SK-N-SH (cell line): ENCODE results near the gene BPIFB1. TPM values are rescaled to one million over a fixed set of nuclear protein-coding genes. Genes with fewer than 3 reads are reported as not detected.

Source experiments
- CTCF ChIA-PET: fragments of 300-600, 350-600 bp; formaldehyde crosslinking; extraction: SDS; loops from one replicate; lab custom pipeline; 2021; lab: Yijun Ruan, JAX
- POLR2A ChIA-PET: fragments of 350-600 bp; sonication (Branson Sonifier 250); formaldehyde crosslinking; extraction: SDS; loops from one replicate; lab custom pipeline; 2020; ENCODE audit warnings: antibody characterized with exemption, inconsistent platforms; lab: Yijun Ruan, JAX
- DNase-seq: peaks from one replicate; pipeline ENCODE4 v3.0.0; 2012
- H2AFZ ChIP-seq: fragments of 200-600 bp; sonication (generic); 2 replicates; pipeline ENCODE4 v1.8.1; 2016; ENCODE audit warnings: antibody characterized with exemption, mild to moderate bottlenecking, low read depth
- H3F3A ChIP-seq: fragments of 200-600 bp; sonication (generic); replicated peaks from 2 replicates; pipeline ENCODE3; 2016; ENCODE audit warnings: antibody characterized with exemption, mild to moderate bottlenecking; ENCODE audit not compliant: insufficient read depth
- H3K27ac ChIP-seq, 2 experiments: fragments of 200-500 bp in 1 of 2; fragments of 200-600 bp in 1 of 2; sonication (Bioruptor generic) in 1 of 2; sonication (generic), shearing (Covaris generic) in 1 of 2; 2 replicates each; pipeline versions ENCODE4 v1.5.1 to v1.6.1; 2014 to 2016; ENCODE audit warnings: low read depth in 2 of 2, inconsistent platforms in 1 of 2, low read length in 1 of 2, mild to moderate bottlenecking in 1 of 2, mixed read lengths in 1 of 2
- H3K27me3 ChIP-seq: fragments of 200-600 bp; sonication (generic), shearing (Covaris generic); 2 replicates; pipeline ENCODE4 v1.6.1; 2016; ENCODE audit warnings: mixed run types; ENCODE audit not compliant: insufficient read depth
- H3K36me3 ChIP-seq, 2 experiments: fragments of 200-500 bp in 1 of 2; fragments of 200-600 bp in 1 of 2; sonication (Bioruptor generic) in 1 of 2; sonication (generic) in 1 of 2; replicated peaks in 1 of 2; 2 replicates each; pipeline versions ENCODE3 to v1.5.1; 2014 to 2016; ENCODE audit warnings: low read length in 1 of 2, mild to moderate bottlenecking in 1 of 2; ENCODE audit not compliant: insufficient read depth in 2 of 2, control insufficient read depth in 1 of 2
- H3K4me1 ChIP-seq, 2 experiments: fragments of 200-500 bp in 1 of 2; fragments of 200-600 bp in 1 of 2; sonication (Bioruptor generic) in 1 of 2; sonication (generic), shearing (Covaris generic) in 1 of 2; 2 replicates each; pipeline versions ENCODE4 v1.5.1 to v1.6.1; 2014 to 2016; ENCODE audit warnings: low read depth in 1 of 2, low read length in 1 of 2, mixed run types in 1 of 2; ENCODE audit not compliant: insufficient read depth in 2 of 2, control insufficient read depth in 1 of 2
- H3K4me2 ChIP-seq: fragments of 200-600 bp; sonication (generic), shearing (Covaris generic); 2 replicates; pipeline ENCODE4 v1.6.1; 2017; ENCODE audit warnings: mixed run types
- H3K4me3 ChIP-seq, 2 experiments: fragments of 200-500 bp in 1 of 2; fragments of 200-600 bp in 1 of 2; sonication (Bioruptor generic) in 1 of 2; sonication (generic), shearing (Covaris generic) in 1 of 2; 2 replicates each; pipeline versions ENCODE4 v1.5.1 to v1.8.1; 2014 to 2016; ENCODE audit warnings: low read depth in 2 of 2, inconsistent platforms in 1 of 2, low read length in 1 of 2, mild to moderate bottlenecking in 1 of 2, mixed read lengths in 1 of 2, moderate library complexity in 1 of 2
- H3K79me2 ChIP-seq: fragments of 200-600 bp; sonication (generic); 2 replicates; pipeline ENCODE4 v1.8.1; 2017; ENCODE audit warnings: mild to moderate bottlenecking; ENCODE audit not compliant: insufficient read depth
- H3K9ac ChIP-seq: fragments of 200-600 bp; sonication (generic); 2 replicates; pipeline ENCODE4 v1.6.1; 2017; ENCODE audit warnings: mixed run types
- H3K9me2 ChIP-seq: fragments of 200-600 bp; sonication (generic); 2 replicates; pipeline ENCODE4 v1.6.1; 2017; ENCODE audit warnings: mixed run types
- H3K9me3 ChIP-seq: fragments of 200-600 bp; sonication (generic); 2 replicates; pipeline ENCODE4 v1.6.1; 2017; ENCODE audit warnings: mixed run types, mild to moderate bottlenecking, moderate library complexity
- H4K20me1 ChIP-seq: fragments of 200-600 bp; sonication (generic); 2 replicates; pipeline ENCODE4 v1.6.1; 2017; ENCODE audit warnings: mild to moderate bottlenecking, mixed run types; ENCODE audit not compliant: insufficient read depth
- FOXJ3 ChIP-seq: sonication (generic); formaldehyde crosslinking; IDR thresholded peaks from 2 replicates; pipeline ENCODE4 v1.5.1; 2020; ENCODE audit warnings: mild to moderate bottlenecking, missing genetic modification reagents
- JUND ChIP-seq: IDR thresholded peaks from 2 replicates; pipeline ENCODE4 v1.4.0; 2012
- NFIC ChIP-seq: IDR thresholded peaks from 2 replicates; pipeline ENCODE4 v1.4.0; 2012; ENCODE audit warnings: borderline replicate concordance
- PBX3 ChIP-seq: IDR thresholded peaks from 2 replicates; pipeline ENCODE4; 2012
- RCOR1 ChIP-seq: fragments of 150-350 bp; IDR thresholded peaks from 2 replicates; pipeline ENCODE4 v1.6.1; 2017; ENCODE audit warnings: antibody characterized with exemption, low read length
- RFX5 ChIP-seq: IDR thresholded peaks from 2 replicates; pipeline ENCODE4 v1.6.1; 2012; ENCODE audit warnings: mild to moderate bottlenecking, improper control_type of control experiment, low read length
- RXRA ChIP-seq: IDR thresholded peaks from 2 replicates; pipeline ENCODE4 v1.4.0; 2012; ENCODE audit warnings: low read depth, mild to moderate bottlenecking, borderline replicate concordance
- SIN3A ChIP-seq: IDR thresholded peaks from 2 replicates; pipeline ENCODE4 v1.6.1; 2012; ENCODE audit warnings: low read depth, mild to moderate bottlenecking, low read length, moderate library complexity, borderline replicate concordance
- SMC3 ChIP-seq: IDR thresholded peaks from 2 replicates; pipeline ENCODE4 v1.6.1; 2012; ENCODE audit warnings: low read depth, low read length, improper control_type of control experiment
- TAF1 ChIP-seq: IDR thresholded peaks from 2 replicates; pipeline ENCODE4 v1.6.1; 2012; ENCODE audit warnings: low read depth, mild to moderate bottlenecking, low read length, moderate library complexity, borderline replicate concordance
- TCF12 ChIP-seq: IDR thresholded peaks from 2 replicates; pipeline ENCODE4 v1.4.0; 2012
- USF2 ChIP-seq: fragments of 150-350 bp; IDR thresholded peaks from 2 replicates; pipeline ENCODE4 v1.6.1; 2017; ENCODE audit warnings: antibody characterized with exemption, low read length, low read depth, borderline replicate concordance
- YY1 ChIP-seq: IDR thresholded peaks from 2 replicates; pipeline ENCODE4 v1.4.0; 2012; ENCODE audit warnings: low read depth, mild to moderate bottlenecking
- ZBTB33 ChIP-seq: IDR thresholded peaks from 2 replicates; pipeline ENCODE4 v1.4.0; 2012; ENCODE audit warnings: low read depth, borderline replicate concordance
- WGBS: methylation state at CpG from one replicate; pipeline ENCODE4 v1.1.6; 2017; ENCODE audit warnings: low lambda C conversion rate; 5-methylcytosine and 5-hydroxymethylcytosine counted together
- polyA plus RNA-seq, 3 experiments: library from polyadenylated mRNA; depleted of rRNA; stranded (reverse); fragments of >200 nt; gene quantifications; 2 replicates each; pipeline ENCODE4 v1.2.3, GENCODE V29; 2012
- TF ChIP-seq, protein P1 (sequence below): IDR thresholded peaks from 2 replicates; pipeline ENCODE4 v1.4.0; 2012; ENCODE audit warnings: low read depth, borderline replicate concordance
- TF ChIP-seq, protein P2 (sequence below): fragments of 200-600 bp; sonication (generic); IDR thresholded peaks from 2 replicates; pipeline ENCODE4 v1.6.1; 2017; ENCODE audit warnings: antibody characterized with exemption, mild to moderate bottlenecking, moderate library complexity
- TF ChIP-seq, protein P3 (sequence below): fragments of 150-350 bp; IDR thresholded peaks from 2 replicates; pipeline ENCODE4 v1.6.1; 2016; ENCODE audit warnings: mild to moderate bottlenecking, low read depth, low read length

BPIFB1 gene
- polyA plus RNA-seq, 1 of the 3 experiments (the other 2 are of a cell fraction), result not detected

GRCh38 chr20:33305589-33306057, 22.6 kb downstream of the BPIFB1 start:
- Histone ChIP-seq H3K36me3 (no peaks in the 10 kb centered on the region), H2AFZ (no peak overlapping the region), H4K20me1 (no peaks in the 10 kb centered on the region), H3K79me2 (no peaks in the 10 kb centered on the region), H3K27me3 (no peaks in the 10 kb centered on the region), H3K27ac (no peak overlapping the region), H3K9me3 (no peaks in the 10 kb centered on the region), H3K4me3 (no peak overlapping the region), H3F3A (no peaks in the 10 kb centered on the region)
- no peak for DNase-seq
- POLR2A ChIA-PET, result no interaction called here
- TF ChIP-seq SMC3 (no peak), RFX5 (no peak), SIN3A (no peak), ZBTB33 (no peak), PBX3 (no peak), YY1 (no peak), FOXJ3 (CRISPR knock-in tag) (no peak), RCOR1 (no peak), TCF12 (no peak), USF2 (no peak), JUND (no peak), TAF1 (no peak), RXRA (no peak), NFIC (no peak)
- TF ChIP-seq, protein P1, sequence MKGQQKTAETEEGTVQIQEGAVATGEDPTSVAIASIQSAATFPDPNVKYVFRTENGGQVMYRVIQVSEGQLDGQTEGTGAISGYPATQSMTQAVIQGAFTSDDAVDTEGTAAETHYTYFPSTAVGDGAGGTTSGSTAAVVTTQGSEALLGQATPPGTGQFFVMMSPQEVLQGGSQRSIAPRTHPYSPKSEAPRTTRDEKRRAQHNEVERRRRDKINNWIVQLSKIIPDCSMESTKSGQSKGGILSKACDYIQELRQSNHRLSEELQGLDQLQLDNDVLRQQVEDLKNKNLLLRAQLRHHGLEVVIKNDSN, result no peak
- TF ChIP-seq, protein P2, sequence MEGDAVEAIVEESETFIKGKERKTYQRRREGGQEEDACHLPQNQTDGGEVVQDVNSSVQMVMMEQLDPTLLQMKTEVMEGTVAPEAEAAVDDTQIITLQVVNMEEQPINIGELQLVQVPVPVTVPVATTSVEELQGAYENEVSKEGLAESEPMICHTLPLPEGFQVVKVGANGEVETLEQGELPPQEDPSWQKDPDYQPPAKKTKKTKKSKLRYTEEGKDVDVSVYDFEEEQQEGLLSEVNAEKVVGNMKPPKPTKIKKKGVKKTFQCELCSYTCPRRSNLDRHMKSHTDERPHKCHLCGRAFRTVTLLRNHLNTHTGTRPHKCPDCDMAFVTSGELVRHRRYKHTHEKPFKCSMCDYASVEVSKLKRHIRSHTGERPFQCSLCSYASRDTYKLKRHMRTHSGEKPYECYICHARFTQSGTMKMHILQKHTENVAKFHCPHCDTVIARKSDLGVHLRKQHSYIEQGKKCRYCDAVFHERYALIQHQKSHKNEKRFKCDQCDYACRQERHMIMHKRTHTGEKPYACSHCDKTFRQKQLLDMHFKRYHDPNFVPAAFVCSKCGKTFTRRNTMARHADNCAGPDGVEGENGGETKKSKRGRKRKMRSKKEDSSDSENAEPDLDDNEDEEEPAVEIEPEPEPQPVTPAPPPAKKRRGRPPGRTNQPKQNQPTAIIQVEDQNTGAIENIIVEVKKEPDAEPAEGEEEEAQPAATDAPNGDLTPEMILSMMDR, result no peak
- TF ChIP-seq, protein P3, sequence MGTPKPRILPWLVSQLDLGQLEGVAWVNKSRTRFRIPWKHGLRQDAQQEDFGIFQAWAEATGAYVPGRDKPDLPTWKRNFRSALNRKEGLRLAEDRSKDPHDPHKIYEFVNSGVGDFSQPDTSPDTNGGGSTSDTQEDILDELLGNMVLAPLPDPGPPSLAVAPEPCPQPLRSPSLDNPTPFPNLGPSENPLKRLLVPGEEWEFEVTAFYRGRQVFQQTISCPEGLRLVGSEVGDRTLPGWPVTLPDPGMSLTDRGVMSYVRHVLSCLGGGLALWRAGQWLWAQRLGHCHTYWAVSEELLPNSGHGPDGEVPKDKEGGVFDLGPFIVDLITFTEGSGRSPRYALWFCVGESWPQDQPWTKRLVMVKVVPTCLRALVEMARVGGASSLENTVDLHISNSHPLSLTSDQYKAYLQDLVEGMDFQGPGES, result no peak
- TF ChIP-seq, all 33 proteins: peak for 0
- H3K4me1 ChIP-seq, result no peaks in the 10 kb centered on the region; a peak in 1 of 4 replicates
- H3K4me2 ChIP-seq, result no peak overlapping the region
- no peaks in the 10 kb centered on the region for H3K9me2 ChIP-seq
- no peak overlapping the region for H3K9ac ChIP-seq
- CTCF ChIA-PET, result interaction anchor here (1.3 to 1.4 kb wide), 2 partner anchors 13 to 14 kb away, joined by 4 read pairs; no protein-coding TSS in a partner anchor
- 14% methylated on average over 5 of the region's 5 CpGs for WGBS
